Left renal pelvis (tissue), 4 donors: Measurements from ENCODE around the gene SMPDL3B. TPM values are rescaled to one million over a fixed set of nuclear protein-coding genes. Genes with fewer than 3 reads are reported as not detected.

ENCODE experiments used
- DNase-seq, 4 donors: peaks; one replicate each; pipeline ENCODE4 v3.0.0-alpha.2; 2013; ENCODE audit warnings: low read depth in 4 of 4, low spot score in 3 of 4
- polyA plus RNA-seq, 4 donors: library from polyadenylated mRNA; unstranded; fragments of 120-200 nt; gene quantifications; one replicate each; pipeline ENCODE4 v1.2.1, GENCODE V29; 2013; ENCODE audit not compliant: insufficient read length in 4 of 4

The SMPDL3B gene, protein sequence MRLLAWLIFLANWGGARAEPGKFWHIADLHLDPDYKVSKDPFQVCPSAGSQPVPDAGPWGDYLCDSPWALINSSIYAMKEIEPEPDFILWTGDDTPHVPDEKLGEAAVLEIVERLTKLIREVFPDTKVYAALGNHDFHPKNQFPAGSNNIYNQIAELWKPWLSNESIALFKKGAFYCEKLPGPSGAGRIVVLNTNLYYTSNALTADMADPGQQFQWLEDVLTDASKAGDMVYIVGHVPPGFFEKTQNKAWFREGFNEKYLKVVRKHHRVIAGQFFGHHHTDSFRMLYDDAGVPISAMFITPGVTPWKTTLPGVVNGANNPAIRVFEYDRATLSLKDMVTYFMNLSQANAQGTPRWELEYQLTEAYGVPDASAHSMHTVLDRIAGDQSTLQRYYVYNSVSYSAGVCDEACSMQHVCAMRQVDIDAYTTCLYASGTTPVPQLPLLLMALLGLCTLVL
- polyA plus RNA-seq = 10 to 100 TPM in 2 of 4 donors, 1 to 10 TPM in 1, under 1 TPM in 1; 0.93 to 13.3 (median 11.0) TPM

DNA sequence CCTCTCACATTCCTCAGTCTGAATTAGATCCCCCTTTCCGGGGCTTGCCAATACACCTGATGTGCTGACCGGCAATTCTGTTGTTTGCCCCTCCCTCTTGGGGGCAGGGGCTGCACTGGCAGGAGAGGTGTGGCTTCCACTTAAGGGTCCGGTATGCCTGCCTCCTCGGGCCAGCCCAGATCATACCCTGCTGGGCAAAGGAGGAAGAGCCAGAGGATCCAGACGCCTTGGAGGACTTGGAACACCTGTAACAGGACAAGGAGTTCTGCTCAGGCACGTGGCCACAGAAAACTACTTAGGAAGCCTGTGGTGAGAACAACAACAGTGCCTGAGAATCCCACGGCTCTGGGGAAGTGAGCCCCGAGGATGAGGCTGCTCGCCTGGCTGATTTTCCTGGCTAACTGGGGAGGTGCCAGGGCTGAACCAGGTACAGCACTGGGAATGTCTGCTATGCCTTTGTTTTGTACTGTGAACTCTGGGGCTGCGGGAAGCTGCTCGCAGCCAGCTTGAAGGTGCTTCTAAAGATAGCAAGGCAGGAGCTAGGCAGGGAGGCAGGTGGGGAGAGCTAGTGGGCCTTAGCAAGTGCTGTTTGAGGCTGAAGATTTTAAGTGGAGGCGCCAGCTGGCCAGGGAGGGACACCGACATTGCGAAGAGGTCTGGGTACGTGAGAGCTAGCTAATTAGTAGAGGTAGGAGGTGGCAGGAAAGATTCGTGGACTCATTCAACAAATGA, at the start of gene SMPDL3B:
Gene SMPDL3B (plus strand): TSS at position 183 of the 732 bp plus-strand sequence. CDS start 184 bp downstream, at position 367.
- peak; percentile 23 to 58 (median 41) for DNase-seq

DNA sequence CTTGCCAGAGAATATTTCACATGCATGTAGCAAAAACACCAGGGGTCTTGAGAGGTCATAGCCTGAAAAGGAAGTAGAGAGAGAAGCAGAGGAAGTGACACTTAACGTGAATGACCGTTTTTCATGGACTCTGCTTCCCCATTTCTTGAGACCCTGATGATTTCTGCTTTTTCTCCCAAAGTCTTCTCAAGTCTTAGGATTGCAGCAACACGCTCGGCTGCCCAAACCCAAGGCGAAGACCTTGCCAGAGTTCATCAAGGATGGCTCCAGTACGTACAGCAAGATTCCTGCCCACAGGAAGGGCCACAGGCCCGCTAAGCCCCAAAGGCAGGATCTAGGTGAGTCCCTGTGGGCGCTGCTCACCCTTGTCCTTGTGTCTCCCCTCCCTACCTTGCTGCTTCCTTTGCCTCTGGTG, 49.7 kb upstream of the SMPDL3B start:
- DNase-seq = no peak

DNA sequence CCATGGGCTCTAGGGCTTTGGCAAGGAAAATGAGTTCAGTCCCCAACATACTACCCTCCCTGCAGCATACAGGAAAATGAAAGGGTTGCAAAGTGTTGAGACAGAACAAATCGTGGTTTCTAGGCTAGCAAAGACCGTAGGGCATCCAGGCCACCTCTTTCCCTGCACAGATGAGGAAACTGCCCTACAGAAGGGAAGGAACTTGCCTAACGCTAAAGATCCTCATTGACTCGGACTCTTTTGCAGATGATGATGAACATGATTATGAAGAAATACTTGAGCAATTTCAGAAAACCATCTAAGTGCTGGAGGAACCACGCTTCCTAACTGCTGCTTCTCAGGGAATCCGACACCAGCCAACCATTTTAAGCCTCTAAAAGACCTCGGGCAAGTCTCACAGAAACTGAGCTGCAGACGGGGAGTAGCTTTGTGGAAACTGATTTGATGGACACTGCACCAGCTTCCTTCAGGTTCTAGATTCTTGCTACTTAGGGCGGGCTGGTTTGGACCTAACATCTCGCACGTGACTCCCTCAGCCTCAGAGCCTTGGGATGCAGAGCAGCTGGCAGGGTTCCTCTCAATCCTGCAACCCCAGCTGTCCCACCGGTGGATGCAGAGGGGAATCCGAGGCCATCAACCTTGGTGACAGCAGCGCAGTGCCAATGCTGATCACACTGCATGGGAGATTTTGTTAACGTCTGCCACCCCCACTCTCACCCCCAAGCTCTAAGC, 49.0 kb upstream of the SMPDL3B start:
- no peak for DNase-seq

DNA sequence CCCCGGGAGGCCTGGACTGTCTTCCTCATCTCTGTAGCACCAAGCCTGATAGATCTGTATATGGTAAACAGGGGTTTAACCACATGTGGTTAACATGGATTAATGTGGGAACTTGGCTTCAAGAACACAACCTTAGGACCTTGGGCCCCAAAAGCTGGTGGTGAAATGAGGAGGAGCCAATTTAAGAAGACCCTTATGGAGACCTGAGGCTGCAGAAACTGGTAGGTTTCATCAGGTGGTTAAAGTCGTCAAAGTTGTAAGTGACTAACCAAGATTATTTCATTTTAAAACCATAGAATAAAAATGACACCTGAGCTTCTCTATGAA, 48.5 kb upstream of the SMPDL3B start:
- DNase-seq = no peak

DNA sequence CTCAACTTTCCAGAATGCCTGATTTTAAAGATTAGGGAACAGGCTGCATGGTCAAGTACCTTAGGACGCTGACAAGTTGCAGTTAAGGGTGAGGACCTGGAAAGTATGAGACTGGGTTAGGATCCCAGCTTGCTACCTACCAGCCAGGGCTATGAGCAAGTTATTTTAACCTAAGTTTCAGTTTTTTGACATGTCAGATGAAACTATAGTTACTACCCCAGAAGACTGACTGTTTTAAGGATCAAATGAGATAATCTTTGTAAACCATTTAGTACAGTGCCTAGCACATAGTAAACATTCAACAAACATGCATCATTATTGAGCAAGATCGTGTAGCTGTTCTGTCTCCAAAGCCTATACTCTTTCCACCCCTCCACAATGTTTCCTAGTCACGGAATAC, 48.1 kb upstream of the SMPDL3B start:
- DNase-seq = no peak

DNA sequence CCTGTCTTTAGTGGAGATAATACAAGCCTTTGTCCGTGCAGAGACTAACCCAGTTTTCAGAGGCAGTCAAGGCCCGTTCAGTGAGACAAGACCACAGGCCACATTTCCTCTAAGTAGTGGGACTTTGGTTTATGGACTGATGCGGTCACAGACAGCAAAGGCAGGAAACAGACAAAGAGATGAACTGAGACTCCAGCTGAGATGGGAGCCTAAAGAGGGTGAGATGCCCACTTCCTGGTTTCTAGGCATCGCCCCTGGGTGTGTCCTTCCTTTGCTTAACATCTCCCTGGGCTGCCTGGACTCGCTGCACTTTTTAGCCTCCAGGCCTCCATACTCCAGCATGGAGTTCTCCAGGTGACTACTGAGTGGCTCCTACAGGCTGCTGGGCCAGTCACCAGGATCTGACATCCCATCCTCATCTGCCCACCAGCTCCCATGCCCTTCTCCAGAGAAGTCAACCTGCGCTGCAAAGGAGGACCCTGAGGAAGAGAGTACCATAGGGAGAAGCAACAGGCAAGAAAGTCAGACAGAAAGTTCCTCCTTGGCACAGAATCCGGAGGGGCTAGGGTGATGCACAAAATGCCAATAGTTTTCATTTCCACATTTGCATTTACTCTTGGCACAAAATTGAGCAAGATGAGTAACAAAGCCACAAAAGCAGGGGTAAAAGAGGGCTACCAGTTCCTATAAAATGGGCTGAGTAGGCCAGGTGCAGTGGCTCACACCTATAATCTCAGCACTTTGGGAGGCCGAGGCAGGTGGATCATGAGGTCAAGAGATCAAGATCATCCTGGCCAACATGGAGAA, 47.4 kb upstream of the SMPDL3B start:
- DNase-seq = no peak

DNA sequence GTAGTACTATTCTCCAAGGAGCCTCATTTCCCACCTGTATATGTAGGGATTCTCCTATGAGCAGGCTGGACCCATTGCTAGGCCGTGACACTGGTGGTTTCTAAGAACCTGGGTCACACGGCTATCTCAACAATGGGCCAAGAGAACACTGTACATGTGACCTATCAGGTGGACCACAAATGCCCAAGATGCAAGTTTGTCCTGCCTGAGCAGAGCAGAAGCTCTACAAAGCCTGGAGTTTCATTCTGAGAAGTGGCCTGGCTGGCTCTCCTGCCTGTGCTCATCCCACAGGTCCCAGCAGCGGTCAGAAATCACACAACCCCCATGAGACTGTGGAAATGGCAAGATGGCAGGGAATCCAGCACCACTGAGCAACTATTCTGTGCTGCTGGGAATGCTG, 45.3 kb upstream of the SMPDL3B start:
- DNase-seq = no peak

DNA sequence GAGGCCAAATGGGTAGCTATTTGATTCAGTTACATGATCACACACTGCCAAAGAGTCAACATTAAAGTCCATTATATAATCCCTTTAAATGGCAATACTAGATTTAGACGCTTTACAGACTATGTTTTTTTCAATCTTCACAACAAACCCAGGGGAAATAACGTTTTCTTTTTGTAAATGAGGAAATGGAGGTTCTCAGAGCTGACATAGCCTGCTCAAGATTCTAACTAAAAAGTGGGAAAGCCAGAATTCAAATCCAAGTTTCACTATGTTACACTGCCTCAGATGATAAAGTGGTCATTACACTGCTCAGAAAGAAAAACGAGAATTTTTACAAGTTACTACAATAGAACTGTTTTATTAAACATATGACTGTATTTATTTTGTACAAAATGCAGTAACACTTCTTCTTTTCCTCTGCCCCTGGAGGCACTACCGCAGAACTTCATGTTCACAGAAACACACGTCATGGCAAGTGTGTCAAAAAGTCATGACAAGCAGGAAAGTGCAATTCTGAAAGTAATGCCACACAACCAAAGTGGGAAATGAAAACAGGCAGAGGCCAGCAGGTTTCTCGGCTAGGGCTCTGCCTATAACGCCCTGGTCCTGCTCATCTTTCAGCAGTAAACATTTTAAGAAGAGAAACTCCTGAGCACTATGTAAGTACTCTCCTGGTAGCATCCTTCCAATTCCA, 43.5 kb upstream of the SMPDL3B start:
- DNase-seq = no peak

DNA sequence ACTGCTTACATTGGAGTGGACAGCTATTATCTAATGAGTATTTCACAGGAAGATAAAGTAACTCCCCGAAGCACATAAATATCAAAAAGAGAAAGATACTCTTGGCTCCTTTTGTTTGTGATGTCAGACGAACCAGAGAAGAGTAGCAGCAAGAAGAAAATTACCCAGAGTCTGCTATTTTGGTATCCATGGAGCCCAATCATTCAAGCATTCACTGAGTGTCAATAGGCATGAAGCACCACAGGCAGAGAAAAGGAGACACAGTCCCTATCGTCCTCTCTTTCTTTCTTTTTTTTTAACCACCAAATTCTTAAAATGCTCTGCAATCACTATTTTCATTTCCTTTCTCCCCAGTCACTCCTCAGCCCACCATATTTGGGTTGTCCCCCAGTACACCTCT, 40.3 kb upstream of the SMPDL3B start:
- DNase-seq = no peak

DNA sequence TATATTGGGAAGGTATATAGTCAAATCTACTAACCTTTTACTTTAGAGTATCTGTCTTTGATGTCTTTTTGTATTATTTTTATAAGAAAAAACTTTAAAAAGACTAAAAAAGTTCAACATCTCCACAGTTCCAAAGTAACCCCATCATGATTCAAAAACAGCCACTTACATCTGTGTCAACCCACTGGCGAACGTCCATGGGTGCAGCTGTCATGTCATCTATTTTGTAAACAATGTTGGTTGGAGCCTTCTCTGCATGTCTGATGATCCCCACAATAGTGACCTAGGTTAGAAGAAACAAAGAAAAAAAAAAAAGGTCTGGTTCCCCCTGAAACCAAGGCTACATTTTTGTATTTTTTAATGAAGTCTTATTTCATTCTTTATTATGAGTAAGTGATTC, 28.0 kb upstream of the SMPDL3B start:
- no peak for DNase-seq

DNA sequence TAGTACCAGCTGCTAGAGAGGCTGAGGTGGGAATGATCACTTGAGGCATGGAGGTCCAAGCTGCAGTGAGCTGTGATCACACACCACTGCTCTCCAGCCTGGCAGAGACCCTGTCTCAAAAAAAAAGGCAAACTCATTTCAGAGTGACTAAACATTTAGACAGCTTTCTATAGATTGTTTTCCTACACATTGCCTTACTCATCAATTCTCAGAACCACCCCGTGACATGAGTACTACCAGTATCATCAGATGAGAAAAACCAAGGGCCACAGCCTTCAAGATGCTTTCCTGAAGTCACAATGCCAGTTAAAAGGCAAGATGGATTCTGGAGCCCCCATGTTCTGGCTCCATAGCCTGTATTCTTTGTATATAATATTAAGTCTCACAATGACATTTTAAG, 22.4 kb upstream of the SMPDL3B start:
- no peak for DNase-seq

DNA sequence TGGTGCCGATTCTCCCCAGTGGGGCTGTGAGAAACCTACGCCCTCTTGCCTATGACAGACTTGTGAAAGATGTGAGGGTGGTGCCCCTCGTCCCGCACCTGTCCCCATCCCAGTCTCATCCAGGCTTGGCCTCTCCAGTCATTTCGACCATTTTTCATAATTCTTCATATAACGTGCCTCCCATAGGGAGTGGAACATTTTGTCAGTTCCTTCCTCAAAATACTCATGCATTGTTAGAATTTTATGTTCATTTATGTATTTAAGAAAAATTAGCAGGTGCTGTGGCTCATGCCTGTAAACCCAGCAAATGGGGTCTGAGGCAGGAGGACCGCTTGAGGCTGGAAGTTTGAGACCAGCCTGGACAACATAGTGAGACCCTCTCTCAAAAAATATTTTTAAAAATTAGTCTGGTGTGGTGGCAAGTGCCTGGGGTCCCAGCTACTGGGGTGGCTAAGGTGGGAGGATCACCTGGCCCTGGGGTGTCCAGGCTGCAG, 19.7 kb upstream of the SMPDL3B start:
- no peak for DNase-seq

DNA sequence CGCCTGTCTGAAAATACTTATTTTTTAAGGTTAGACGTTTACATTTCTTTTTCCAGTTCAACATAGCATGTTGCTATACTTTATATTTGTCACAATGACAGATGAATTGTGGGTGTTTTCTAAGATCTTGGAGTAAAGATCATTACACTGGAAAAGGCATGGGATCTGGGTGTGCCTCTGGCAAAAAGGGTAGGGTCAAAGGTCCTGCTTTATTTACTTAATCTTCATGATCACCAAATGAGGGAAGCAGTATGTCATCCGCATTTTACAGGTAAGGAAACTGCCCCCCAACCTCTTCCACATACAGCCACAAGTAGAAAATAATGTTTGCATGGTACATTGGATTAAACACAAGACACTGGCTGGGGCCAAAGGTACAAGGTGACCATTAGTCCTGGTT, 12.5 kb upstream of the SMPDL3B start:
- no peak for DNase-seq

DNA sequence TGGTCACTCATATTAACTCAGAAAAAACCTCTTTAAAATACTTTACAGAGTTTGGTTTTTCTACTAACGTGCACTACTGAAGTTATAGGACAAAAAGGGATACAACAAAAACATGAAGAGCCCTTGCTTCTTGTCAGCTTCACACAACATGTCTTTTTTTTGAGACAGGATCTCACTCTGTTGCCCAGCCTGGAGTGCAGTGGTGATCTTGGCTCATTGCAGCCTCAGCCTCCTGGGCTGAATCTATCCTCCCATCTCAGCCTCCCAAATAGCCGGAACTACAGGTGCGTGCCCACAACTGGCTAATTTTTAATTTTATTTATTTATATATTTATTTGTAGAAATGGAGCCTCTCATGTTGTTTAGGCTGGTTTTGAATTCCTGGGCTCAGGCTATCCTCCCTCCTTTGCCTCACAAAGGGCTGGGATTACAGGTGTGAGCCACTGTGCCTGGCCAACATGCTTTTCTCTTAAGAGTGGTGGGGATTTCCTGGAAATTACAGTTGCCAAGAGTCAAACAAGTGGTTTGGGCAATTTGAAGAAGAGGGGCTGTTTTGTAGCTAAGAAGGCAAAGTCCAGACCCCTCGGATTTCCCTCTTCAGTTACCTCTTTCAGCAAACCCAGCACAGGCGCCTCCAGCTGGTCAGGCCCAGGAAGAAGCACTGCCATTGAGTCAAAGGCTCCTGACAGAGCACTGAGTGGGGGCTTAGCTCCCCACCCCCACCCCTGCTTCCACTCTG, 6.4 kb upstream of the SMPDL3B start:
- DNase-seq = no peak

DNA sequence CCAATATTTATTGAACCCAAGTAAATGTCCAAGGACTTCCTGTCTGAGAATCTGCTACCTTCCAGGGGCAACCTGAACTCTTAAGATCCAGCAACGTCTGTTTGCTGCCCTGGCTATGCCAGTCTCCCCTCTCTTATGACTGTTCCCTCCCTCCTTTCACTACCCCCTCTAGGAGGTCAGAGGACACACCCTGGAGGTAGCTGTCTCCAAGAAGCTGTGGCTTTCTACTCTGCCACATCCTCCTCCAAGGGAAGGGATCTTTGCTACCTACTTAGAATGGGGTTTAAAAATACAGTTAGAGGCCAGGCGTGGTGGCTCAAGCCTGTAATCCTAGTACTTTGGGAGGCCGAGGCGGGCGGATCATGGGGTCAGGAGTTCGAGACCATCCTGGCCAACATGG, 3.6 kb upstream of the SMPDL3B start:
- no peak for DNase-seq

DNA sequence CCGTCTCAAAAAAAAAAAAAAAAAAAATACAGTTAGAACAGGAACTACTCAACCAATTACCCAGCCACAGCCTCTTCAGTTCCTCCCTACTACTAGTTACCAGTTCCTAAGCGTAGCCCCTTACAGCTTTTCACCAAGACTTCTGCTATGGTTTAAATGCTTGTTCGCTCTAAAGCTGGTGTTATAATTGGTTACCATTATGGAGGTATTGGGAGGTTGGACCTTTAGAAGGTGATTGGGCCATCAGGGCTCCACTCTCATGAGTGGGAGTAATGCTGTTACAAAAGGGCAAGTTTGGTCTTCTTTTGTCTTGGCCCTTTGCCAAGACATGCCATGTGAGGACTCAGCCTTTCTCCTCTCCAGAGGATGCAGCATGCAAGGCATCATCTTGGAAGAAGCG, 3.0 kb upstream of the SMPDL3B start:
- DNase-seq = no peak

DNA sequence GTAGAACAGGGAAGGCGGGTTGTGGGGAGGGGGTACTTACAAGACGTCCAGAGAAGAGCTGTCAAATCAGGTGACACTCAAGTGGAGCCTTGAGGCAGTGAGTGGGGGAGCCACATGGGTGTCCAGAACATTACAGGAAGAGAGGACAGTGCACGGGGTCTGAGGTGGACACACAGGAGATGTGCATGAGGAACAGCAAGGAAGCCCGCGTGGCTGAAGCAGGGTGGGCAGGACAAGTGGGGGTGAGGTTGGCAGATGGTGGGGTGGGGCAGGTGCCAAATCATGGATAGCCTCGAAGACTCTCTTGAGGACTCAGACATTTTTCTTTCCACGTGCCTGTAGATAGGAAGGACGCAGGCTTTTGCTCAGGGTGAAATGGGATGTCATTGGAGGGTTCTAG, 921 bp downstream of the SMPDL3B start:
- no peak for DNase-seq

DNA sequence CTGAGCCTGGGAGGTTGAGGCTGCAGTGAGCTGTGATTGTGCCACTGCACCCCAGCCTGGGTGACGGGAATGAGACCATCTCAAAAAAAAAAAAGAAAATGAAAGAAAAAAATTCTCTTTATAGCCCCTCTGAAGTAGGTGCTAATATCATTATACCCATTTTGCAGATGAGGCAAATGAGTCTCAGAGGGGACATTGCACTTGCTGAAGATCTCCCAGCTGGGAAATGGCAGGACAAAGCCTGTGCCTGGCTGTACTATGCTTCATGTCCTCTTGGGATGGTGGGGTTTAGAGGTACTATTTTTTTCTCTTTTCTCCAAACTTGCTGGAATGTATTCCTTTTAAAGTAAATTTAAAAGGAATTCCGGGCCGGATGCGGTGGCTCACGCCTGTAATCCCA, 1.6 kb downstream of the SMPDL3B start:
- DNase-seq = no peak

DNA sequence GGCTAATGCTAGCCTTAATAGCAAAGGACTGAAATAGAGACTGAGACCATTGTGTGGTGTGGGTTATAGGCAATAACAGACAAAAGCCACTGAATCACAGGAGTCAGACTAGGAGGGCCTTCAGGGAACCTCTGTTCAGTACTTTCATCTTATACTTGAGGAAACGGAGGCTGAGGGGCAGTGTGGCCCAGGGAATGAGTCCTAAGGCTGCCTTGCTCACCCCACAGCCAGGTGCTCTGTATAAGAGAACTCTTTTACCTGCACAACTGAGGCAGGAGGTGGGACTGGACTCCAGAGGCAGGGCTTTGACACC, 2.7 kb downstream of the SMPDL3B start:
- no peak for DNase-seq
